ENCODE data around the gene ERAL1.
A peak's percentile ranks its signal among the peaks of the same experiment; 100 is the strongest.
"Not testable (repeated sequence)": the region's sequence is repeated elsewhere in the genome, so short reads cannot be mapped to it uniquely, and the experiment has no call there.

ERAL1 gene

GRCh38 chr17:28854457-28855335, at the start of gene ERAL1:
Gene ERAL1 (plus strand): TSS chr17:28855016. CDS start chr17:28855035, 19 bp downstream.
- DNase-seq, result peak; percentile 63

- DNase-seq, result no peak
Observed at GRCh38 chr17:28807925-28808634, 46.7 kb upstream of the ERAL1 start.

- no peak for DNase-seq
Observed at GRCh38 chr17:28810437-28810836, 44.4 kb upstream of the ERAL1 start.

GRCh38 chr17:28811651-28812090, 43.1 kb upstream of the ERAL1 start:
- no peak for DNase-seq

GRCh38 chr17:28812091-28812747, 42.6 kb upstream of the ERAL1 start:
- DNase-seq, result peak; percentile 96

- DNase-seq, result no peak
Observed at GRCh38 chr17:28812748-28813377, 42.0 kb upstream of the ERAL1 start.

- DNase-seq, result no peak
Observed at GRCh38 chr17:28816540-28816939, 38.3 kb upstream of the ERAL1 start.

GRCh38 chr17:28818819-28819221, 36.0 kb upstream of the ERAL1 start:
- no peak for DNase-seq

- no peak for DNase-seq
Observed at GRCh38 chr17:28819582-28819981, 35.2 kb upstream of the ERAL1 start.

- DNase-seq, result no peak
Observed at GRCh38 chr17:28827672-28828071, 27.1 kb upstream of the ERAL1 start.

GRCh38 chr17:28828294-28829040, 26.3 kb upstream of the ERAL1 start:
- no peak for DNase-seq

GRCh38 chr17:28834420-28834819, 20.4 kb upstream of the ERAL1 start:
- no peak for DNase-seq

GRCh38 chr17:28836541-28836940, 18.3 kb upstream of the ERAL1 start:
- DNase-seq, result not testable (repeated sequence)

GRCh38 chr17:28839221-28839620, 15.6 kb upstream of the ERAL1 start:
- no peak for DNase-seq

GRCh38 chr17:28841901-28842281, 12.9 kb upstream of the ERAL1 start:
- DNase-seq, result no peak

- peak; percentile 79 for DNase-seq
Observed at GRCh38 chr17:28842282-28843012, 12.4 kb upstream of the ERAL1 start, which contains the start of gene FAM222B. Gene FAM222B (minus strand): TSS chr17:28842790. CDS start chr17:28766667, 76,123 bp downstream.

GRCh38 chr17:28843816-28844148, 11.0 kb upstream of the ERAL1 start:
- DNase-seq, result no peak

- no peak for DNase-seq
Observed at GRCh38 chr17:28846231-28846630, 8.6 kb upstream of the ERAL1 start.

GRCh38 chr17:28846699-28847098, 8.1 kb upstream of the ERAL1 start:
- not testable (repeated sequence) for DNase-seq

GRCh38 chr17:28848667-28849066, 6.1 kb upstream of the ERAL1 start:
- DNase-seq, result peak; percentile 38

GRCh38 chr17:28849281-28849680, 5.5 kb upstream of the ERAL1 start:
- DNase-seq, result no peak

GRCh38 chr17:28853295-28853694, 1.5 kb upstream of the ERAL1 start:
- no peak for DNase-seq

Data from GDM1 (cell line).